ENCODE data around the gene S100A1.

DNA sequence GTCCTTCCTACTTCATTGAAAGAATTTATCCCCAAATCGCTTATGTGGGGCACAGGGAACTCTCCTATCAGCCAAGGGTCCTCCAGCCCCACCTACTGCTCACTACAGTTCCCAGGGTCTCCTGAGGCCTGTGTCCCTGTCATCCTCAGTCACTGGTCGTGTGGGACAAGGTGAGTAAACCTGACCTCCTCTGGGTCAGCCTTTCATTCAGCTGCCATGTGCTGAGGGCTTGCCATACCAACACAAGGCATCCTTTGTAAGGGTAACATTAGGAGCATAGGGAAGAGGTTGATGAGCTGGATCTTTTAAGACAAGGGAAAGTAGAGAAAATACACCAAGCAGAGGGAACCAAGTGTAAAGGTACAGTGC is 19.1 kb downstream of the S100A1 start:
- TF ChIP-seq CTCF (conservative IDR thresholded peaks at IDR 0.05; ENCODE audit: low read depth, low read length) (no peak), EZH2 (IDR thresholded peaks at IDR 0.05; ENCODE audit: low read length, unreplicated experiment) (no peak), EZH2phosphoT487 (IDR thresholded peaks at IDR 0.05; ENCODE audit: borderline replicate concordance, low read length) (no peak)

Measured in PC-3 (cell line).